Measurements from ENCODE around the gene SLC12A8. TPM values are rescaled to one million over a fixed set of nuclear protein-coding genes. Genes with fewer than 3 reads are reported as not detected.

Gene SLC12A8
- total RNA-seq, 4 donors from 2014 or later, result 0.26 to 4.7 (median 0.58) TPM; not detected in 1

DNA sequence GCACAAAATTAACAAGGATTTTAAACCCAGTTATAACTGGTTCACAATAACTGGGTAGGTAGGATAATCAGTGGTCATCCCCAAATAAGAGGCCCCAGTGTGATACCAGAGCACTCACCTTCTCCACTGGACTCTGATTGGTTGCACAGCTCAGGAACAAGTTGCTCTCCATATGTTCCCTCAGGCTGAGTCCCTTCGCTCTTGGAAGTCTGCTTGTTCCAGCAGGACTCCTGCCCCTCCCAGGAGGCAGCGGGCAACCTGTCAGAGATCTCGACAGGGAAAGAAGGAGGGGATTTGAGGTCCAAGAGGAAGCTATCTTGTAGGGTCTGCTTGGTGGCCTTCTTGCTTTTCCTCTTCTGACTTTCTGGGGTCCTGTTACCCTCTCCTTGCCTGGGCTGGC, 105.2 kb downstream of the SLC12A8 start:
- H3K27ac ChIP-seq, result no peak overlapping the region
- H3K27me3 ChIP-seq, result no peaks in the 10 kb centered on the region
- no peaks in the 10 kb centered on the region for H3K9me3 ChIP-seq
- H3K36me3 ChIP-seq, result no peaks in the 10 kb centered on the region
- no peak overlapping the region for H3K4me3 ChIP-seq
- TF ChIP-seq POLR2A (IDR thresholded peaks at IDR 0.05), result no peak
- TF ChIP-seq, protein P1, sequence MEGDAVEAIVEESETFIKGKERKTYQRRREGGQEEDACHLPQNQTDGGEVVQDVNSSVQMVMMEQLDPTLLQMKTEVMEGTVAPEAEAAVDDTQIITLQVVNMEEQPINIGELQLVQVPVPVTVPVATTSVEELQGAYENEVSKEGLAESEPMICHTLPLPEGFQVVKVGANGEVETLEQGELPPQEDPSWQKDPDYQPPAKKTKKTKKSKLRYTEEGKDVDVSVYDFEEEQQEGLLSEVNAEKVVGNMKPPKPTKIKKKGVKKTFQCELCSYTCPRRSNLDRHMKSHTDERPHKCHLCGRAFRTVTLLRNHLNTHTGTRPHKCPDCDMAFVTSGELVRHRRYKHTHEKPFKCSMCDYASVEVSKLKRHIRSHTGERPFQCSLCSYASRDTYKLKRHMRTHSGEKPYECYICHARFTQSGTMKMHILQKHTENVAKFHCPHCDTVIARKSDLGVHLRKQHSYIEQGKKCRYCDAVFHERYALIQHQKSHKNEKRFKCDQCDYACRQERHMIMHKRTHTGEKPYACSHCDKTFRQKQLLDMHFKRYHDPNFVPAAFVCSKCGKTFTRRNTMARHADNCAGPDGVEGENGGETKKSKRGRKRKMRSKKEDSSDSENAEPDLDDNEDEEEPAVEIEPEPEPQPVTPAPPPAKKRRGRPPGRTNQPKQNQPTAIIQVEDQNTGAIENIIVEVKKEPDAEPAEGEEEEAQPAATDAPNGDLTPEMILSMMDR (IDR thresholded peaks at IDR 0.05), result no peak
- no peaks in the 10 kb centered on the region for H3K4me1 ChIP-seq
- intact Hi-C loops (cut with DNase I; ENCODE audit: low total_unique reads), result no loop called here
- no peak for DNase-seq

DNA sequence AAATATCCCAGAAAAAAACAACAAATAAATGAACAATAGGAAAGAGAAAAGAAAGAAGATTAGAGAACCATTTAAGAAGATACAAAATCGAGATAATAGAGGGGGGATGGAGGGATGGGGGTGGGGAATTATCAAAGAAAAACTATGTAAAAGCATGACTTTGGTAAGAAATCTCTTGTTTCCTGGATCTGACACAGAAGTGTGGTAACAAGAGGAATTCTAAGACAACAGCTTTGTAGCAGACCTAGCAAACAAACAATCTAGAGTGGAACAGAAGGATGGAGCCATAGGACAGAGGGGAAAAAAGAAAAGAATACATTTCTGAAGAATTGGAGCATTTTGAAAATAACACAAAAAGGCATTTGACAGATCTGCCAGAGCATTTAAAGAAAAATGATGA, 107.4 kb downstream of the SLC12A8 start:
- no peak overlapping the region for H3K4me3 ChIP-seq
- no peak for DNase-seq
- no peak overlapping the region for H3K27ac ChIP-seq
- intact Hi-C loops (cut with DNase I; ENCODE audit: low total_unique reads), result no loop called here
- no peaks in the 10 kb centered on the region for H3K36me3 ChIP-seq
- TF ChIP-seq, protein P1 (IDR thresholded peaks at IDR 0.05), result no peak
- TF ChIP-seq POLR2A (IDR thresholded peaks at IDR 0.05), result no peak
- no peaks in the 10 kb centered on the region for H3K27me3 ChIP-seq
- no peaks in the 10 kb centered on the region for H3K9me3 ChIP-seq
- H3K4me1 ChIP-seq, result no peaks in the 10 kb centered on the region

- Histone ChIP-seq H3K4me3 (no peak overlapping the region), H3K36me3 (no peaks in the 10 kb centered on the region), H3K27me3 (no peaks in the 10 kb centered on the region), H3K27ac (no peak overlapping the region), H3K9me3 (no peaks in the 10 kb centered on the region), H3K4me1 (no peaks in the 10 kb centered on the region)
- DNase-seq, result no peak
- intact Hi-C loops (cut with DNase I; ENCODE audit: low total_unique reads), result no loop called here
- no peak for TF ChIP-seq POLR2A (IDR thresholded peaks at IDR 0.05)
- TF ChIP-seq, protein P1 (IDR thresholded peaks at IDR 0.05), result no peak
Observed at GRCh38 chr3:125104639-125105038, 107.9 kb downstream of the SLC12A8 start.

DNA sequence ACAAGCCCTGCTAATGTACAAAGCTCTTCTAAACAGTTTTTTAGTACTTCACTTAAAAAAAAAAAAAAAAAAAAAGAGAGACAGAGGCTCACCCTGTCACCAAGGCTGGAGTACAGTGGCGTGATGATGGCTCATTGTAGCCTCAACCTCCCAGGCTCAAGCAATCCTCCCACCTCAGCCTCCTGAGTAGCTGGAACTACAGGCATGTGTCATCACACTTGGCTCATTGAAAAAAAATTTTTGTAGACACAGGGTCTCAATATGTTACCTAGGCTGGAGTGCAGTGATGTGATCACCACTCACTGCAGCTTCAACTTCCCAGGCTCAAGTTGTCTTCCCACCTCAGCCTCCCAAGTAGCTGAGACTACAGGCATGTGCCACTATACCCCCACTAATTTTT, 109.1 kb downstream of the SLC12A8 start:
- intact Hi-C loops (cut with DNase I; ENCODE audit: low total_unique reads), result no loop called here

GRCh38 chr3:125102470-125102869, 110.1 kb downstream of the SLC12A8 start:
- H3K4me1 ChIP-seq, result no peaks in the 10 kb centered on the region
- H3K36me3 ChIP-seq, result no peaks in the 10 kb centered on the region
- H3K27ac ChIP-seq, result no peak overlapping the region
- DNase-seq, result no peak
- TF ChIP-seq, protein P1 (IDR thresholded peaks at IDR 0.05), result no peak
- TF ChIP-seq POLR2A (IDR thresholded peaks at IDR 0.05), result no peak
- no peak overlapping the region for H3K4me3 ChIP-seq
- intact Hi-C loops (cut with DNase I; ENCODE audit: low total_unique reads), result no loop called here
- no peaks in the 10 kb centered on the region for H3K27me3 ChIP-seq
- H3K9me3 ChIP-seq, result peaks cover 0 to 7% of the 10 kb centered on the region in 2 donors

More for the DNA sequence above, 109.1 kb downstream of the SLC12A8 start:
- DNase-seq, result no peak
- Histone ChIP-seq H3K9me3 (peaks cover 0 to 7% of the 10 kb centered on the region in 2 donors), H3K36me3 (no peaks in the 10 kb centered on the region), H3K27me3 (no peaks in the 10 kb centered on the region), H3K4me1 (no peaks in the 10 kb centered on the region), H3K27ac (no peak overlapping the region), H3K4me3 (no peak overlapping the region)
- no peak for TF ChIP-seq POLR2A (IDR thresholded peaks at IDR 0.05)
- TF ChIP-seq, protein P1 (IDR thresholded peaks at IDR 0.05), result no peak
